GM18873 (cell line): Measurements from ENCODE around the gene AREG.

Experiments used
- ATAC-seq: cut with Tn5 transposase; IDR thresholded peaks from one replicate; pipeline ENCODE4 v1.9.1; 2021; ENCODE audit warnings: mild to moderate bottlenecking, moderate library complexity, moderate number of reproducible peaks; ENCODE audit not compliant: unreplicated experiment, low FRiP score

AREG gene

GRCh38 chr4:74501579-74501978, 56.6 kb downstream of the AREG start:
- ATAC-seq, result no peak

- no peak for ATAC-seq
Observed at GRCh38 chr4:74503580-74503979, 58.6 kb downstream of the AREG start.

GRCh38 chr4:74504212-74504611, 59.3 kb downstream of the AREG start:
- no peak for ATAC-seq
